Right kidney (tissue), 9 donors: ENCODE data around the gene TBC1D3.
"Not testable (repeated sequence)": the region's sequence is repeated elsewhere in the genome, so short reads cannot be mapped to it uniquely, and the experiment has no call there.

ENCODE experiments used
- DNase-seq: peaks from one replicate; pipeline ENCODE4 v3.0.0-alpha.2; 2016
- long read RNA-seq, 8 donors: transcript quantifications; one replicate each; lab custom pipeline, GENCODE V29; 2026

The TBC1D3 gene
- long read RNA-seq, donor 1: 0 reads
- long read RNA-seq, donor 2: 0 reads
- long read RNA-seq, donor 3: 0 reads
- long read RNA-seq, donor 4: 0 reads
- long read RNA-seq, donor 5: 0 reads
- long read RNA-seq, donor 6: 0 reads
- long read RNA-seq, donor 7: 0 reads
- long read RNA-seq, donor 8: 0 reads

GRCh38 chr17:38192455-38192854 is at the start of gene TBC1D3:
TSS of gene TBC1D3 (minus strand) at chr17:38192555. CDS start at chr17:38191029, 1,526 bp downstream.
- not testable (repeated sequence) for DNase-seq

GRCh38 chr17:38232790-38233189 is 40.4 kb upstream of the TBC1D3 start:
- DNase-seq: not testable (repeated sequence)

DNA sequence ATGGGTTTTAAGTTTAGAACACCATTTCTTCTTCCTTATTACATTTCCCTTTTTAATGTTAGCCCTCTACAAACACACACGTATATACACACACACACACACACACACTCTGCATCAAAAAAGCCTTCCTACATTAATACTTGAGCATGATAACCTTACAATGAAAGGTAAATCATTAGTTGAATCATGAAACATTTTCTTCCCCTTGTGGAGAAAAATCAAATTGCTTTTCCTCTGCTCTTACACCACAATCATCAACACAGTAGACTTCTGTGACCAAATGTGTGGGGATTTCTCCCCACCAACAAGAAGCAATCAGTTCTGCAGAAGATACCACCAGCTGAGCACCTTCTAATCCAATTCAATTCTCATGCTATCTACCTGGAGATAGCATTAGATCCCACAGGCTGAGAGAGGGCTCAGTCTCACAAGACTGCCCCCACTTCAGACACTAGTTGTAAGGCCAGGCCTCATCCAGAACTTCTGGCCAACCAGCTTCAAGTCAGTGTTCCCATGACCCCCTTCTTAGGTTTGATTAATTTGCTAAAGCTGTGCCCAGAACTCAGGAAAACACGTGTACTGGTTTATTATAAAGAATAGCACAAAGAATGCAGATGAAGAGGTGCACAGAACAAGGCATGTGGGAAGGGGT is 33.6 kb upstream of the TBC1D3 start:
- DNase-seq: not testable (repeated sequence)

GRCh38 chr17:38220867-38221266 is 28.5 kb upstream of the TBC1D3 start:
- DNase-seq: not testable (repeated sequence)

- not testable (repeated sequence) for DNase-seq
Measured at GRCh38 chr17:38200271-38200670, 7.9 kb upstream of the TBC1D3 start.

DNA sequence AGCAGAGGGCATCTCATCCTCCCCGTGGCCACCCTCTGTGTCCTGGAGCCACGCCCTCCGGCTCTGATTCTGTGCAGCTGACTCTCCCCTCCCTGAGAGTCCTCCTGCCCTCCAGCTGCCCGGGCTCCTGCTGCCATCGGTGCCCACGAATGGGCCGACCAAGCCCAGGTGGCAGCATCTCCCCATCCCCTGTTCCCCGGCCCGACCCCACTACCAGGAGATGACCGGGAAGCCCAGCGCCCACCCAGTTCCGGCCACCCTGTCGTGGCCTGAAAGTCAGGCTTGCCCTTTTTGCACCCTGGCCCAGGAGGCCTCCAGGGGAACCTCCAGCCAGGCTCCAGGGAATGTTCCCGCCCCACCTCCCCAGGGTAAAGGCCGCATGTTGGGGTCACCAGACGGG is 57.5 kb downstream of the TBC1D3 start:
- not testable (repeated sequence) for DNase-seq
